ENCODE results near the gene TAOK2. TPM values are rescaled to one million over a fixed set of nuclear protein-coding genes. Genes with fewer than 3 reads are reported as not detected.
A peak's percentile ranks its signal among the peaks of the same experiment; 100 is the strongest.

Gene TAOK2
- total and polyA plus RNA-seq, 2 of the 13 experiments (the other 11 are each of a cell fraction or from before 2014, with no cell fraction given), result 17.4 to 43.2 TPM

- TF ChIP-seq, protein P1, sequence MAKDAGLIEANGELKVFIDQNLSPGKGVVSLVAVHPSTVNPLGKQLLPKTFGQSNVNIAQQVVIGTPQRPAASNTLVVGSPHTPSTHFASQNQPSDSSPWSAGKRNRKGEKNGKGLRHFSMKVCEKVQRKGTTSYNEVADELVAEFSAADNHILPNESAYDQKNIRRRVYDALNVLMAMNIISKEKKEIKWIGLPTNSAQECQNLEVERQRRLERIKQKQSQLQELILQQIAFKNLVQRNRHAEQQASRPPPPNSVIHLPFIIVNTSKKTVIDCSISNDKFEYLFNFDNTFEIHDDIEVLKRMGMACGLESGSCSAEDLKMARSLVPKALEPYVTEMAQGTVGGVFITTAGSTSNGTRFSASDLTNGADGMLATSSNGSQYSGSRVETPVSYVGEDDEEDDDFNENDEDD (CRISPR knock-in tag; IDR thresholded peaks at IDR 0.05; ENCODE audit: borderline replicate concordance), result peak; percentile 85
- TF ChIP-seq IRF2 (CRISPR knock-in tag; IDR thresholded peaks at IDR 0.05) (peak; percentile 86), GATAD1 (CRISPR knock-in tag; IDR thresholded peaks at IDR 0.05) (no peak; the same call in 1 of the 2 replicates), ZNF724P (CRISPR knock-in tag; IDR thresholded peaks at IDR 0.05; ENCODE audit: borderline replicate concordance) (no peak), ZNF280D (CRISPR knock-in tag; IDR thresholded peaks at IDR 0.05) (no peak), ZNF124 (CRISPR knock-in tag; IDR thresholded peaks at IDR 0.05) (0 out of 2 replicates have a peak, but pooled peaks have one; percentile 45), ARNT (IDR thresholded peaks at IDR 0.05) (no peak), ISL2 (CRISPR knock-in tag; IDR thresholded peaks at IDR 0.05) (no peak), STAG1 (CRISPR knock-in tag; IDR thresholded peaks at IDR 0.05) (peak; percentile 31), RNF2 (conservative IDR thresholded peaks at IDR 0.05; ENCODE audit: low read depth) (0 out of 2 replicates have a peak, but pooled peaks have one; percentile 39), ZNF720 (CRISPR knock-in tag; IDR thresholded peaks at IDR 0.05) (no peak), SP5 (CRISPR knock-in tag; IDR thresholded peaks at IDR 0.05; ENCODE audit: borderline replicate concordance, low read depth) (peak; percentile 70), SUZ12 (IDR thresholded peaks at IDR 0.05; ENCODE audit: low read depth, low read length) (no peak), ATAD3A (CRISPR knock-in tag; IDR thresholded peaks at IDR 0.05) (no peak), AHR (CRISPR knock-in tag; IDR thresholded peaks at IDR 0.05) (peak; percentile 12; the same call in 1 of the 2 replicates), NFKBIZ (CRISPR knock-in tag; IDR thresholded peaks at IDR 0.05) (no peak), TGIF2 (CRISPR knock-in tag; IDR thresholded peaks at IDR 0.05) (no peak; the same call in 1 of the 2 replicates), NFIC (IDR thresholded peaks at IDR 0.05; ENCODE audit: low read length) (no peak)
- TF ChIP-seq, protein P2, sequence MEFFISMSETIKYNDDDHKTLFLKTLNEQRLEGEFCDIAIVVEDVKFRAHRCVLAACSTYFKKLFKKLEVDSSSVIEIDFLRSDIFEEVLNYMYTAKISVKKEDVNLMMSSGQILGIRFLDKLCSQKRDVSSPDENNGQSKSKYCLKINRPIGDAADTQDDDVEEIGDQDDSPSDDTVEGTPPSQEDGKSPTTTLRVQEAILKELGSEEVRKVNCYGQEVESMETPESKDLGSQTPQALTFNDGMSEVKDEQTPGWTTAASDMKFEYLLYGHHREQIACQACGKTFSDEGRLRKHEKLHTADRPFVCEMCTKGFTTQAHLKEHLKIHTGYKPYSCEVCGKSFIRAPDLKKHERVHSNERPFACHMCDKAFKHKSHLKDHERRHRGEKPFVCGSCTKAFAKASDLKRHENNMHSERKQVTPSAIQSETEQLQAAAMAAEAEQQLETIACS (CRISPR knock-in tag; IDR thresholded peaks at IDR 0.05), result 0 out of 2 replicates have a peak, but pooled peaks have one; percentile 14
- TF ChIP-seq, protein P3, sequence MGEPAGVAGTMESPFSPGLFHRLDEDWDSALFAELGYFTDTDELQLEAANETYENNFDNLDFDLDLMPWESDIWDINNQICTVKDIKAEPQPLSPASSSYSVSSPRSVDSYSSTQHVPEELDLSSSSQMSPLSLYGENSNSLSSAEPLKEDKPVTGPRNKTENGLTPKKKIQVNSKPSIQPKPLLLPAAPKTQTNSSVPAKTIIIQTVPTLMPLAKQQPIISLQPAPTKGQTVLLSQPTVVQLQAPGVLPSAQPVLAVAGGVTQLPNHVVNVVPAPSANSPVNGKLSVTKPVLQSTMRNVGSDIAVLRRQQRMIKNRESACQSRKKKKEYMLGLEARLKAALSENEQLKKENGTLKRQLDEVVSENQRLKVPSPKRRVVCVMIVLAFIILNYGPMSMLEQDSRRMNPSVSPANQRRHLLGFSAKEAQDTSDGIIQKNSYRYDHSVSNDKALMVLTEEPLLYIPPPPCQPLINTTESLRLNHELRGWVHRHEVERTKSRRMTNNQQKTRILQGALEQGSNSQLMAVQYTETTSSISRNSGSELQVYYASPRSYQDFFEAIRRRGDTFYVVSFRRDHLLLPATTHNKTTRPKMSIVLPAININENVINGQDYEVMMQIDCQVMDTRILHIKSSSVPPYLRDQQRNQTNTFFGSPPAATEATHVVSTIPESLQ (CRISPR knock-in tag; conservative IDR thresholded peaks at IDR 0.05), result no peak; the same call in 1 of the 2 replicates
- TF ChIP-seq, protein P4, sequence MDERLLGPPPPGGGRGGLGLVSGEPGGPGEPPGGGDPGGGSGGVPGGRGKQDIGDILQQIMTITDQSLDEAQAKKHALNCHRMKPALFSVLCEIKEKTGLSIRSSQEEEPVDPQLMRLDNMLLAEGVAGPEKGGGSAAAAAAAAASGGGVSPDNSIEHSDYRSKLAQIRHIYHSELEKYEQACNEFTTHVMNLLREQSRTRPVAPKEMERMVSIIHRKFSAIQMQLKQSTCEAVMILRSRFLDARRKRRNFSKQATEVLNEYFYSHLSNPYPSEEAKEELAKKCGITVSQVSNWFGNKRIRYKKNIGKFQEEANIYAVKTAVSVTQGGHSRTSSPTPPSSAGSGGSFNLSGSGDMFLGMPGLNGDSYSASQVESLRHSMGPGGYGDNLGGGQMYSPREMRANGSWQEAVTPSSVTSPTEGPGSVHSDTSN (CRISPR knock-in tag; IDR thresholded peaks at IDR 0.05), result no peak
Observed at GRCh38 chr16:29961479-29962343, 12.0 kb upstream of the TAOK2 start, which contains the start of gene TMEM219 (continued).

Measured in HepG2 (cell line).